ENCODE measurements around the gene FNIP2. TPM values are rescaled to one million over a fixed set of nuclear protein-coding genes. Genes with fewer than 3 reads are reported as not detected.

Gene FNIP2
- total and polyA plus RNA-seq, 7 donors = 15.6 to 92.1 (median 33.3) TPM

- H3K4me1 ChIP-seq = peaks cover 89% of the 10 kb centered on the region
- DNase-seq (no peak), ATAC-seq (no peak)
- H3K27ac ChIP-seq = peak overlapping the region; percentile 66
- no peaks in the 10 kb centered on the region for H3K36me3 ChIP-seq (ENCODE audit: insufficient read depth in 1 of 2, low read depth in 1 of 2)
- intact Hi-C loops (cut with DNase I) = no loop called here
- no peak for TF ChIP-seq CTCF (IDR thresholded peaks at IDR 0.05)
- H3K27me3 ChIP-seq (ENCODE audit: insufficient read depth in 3 of 3, low read length in 2 of 3) = no peaks in the 10 kb centered on the region
- 35 to 55% (median 38%) methylated on average over 1 of the region's 1 CpG for WGBS, 3 donors
- H3K9me3 ChIP-seq = no peaks in the 10 kb centered on the region
- H3K4me3 ChIP-seq = no peak overlapping the region
Measured at GRCh38 chr4:158781963-158782362, 13.1 kb downstream of the FNIP2 start.

- Histone ChIP-seq H3K27ac (peak overlapping the region; percentile 66), H3K4me3 (peak overlapping the region; percentile 5), H3K4me1 (peaks cover 87% of the 10 kb centered on the region)
Measured at GRCh38 chr4:158782551-158783360, 13.9 kb downstream of the FNIP2 start.

GRCh38 chr4:158783785-158784184 is 15.0 kb downstream of the FNIP2 start:
- 35 to 48% (median 43%) methylated on average over 2 of the region's 2 CpGs for WGBS, 3 donors
- no peaks in the 10 kb centered on the region for H3K36me3 ChIP-seq (ENCODE audit: insufficient read depth in 1 of 2, low read depth in 1 of 2)
- H3K27ac ChIP-seq = peak overlapping the region; percentile 66
- H3K27me3 ChIP-seq (ENCODE audit: insufficient read depth in 3 of 3, low read length in 2 of 3) = no peaks in the 10 kb centered on the region
- DNase-seq (no peak), ATAC-seq (no peak)
- H3K4me3 ChIP-seq = no peak overlapping the region
- no peaks in the 10 kb centered on the region for H3K9me3 ChIP-seq
- TF ChIP-seq CTCF (IDR thresholded peaks at IDR 0.05) = no peak
- intact Hi-C loops (cut with DNase I) = no loop called here
- peaks cover 87% of the 10 kb centered on the region for H3K4me1 ChIP-seq

More at GRCh38 chr4:158782551-158783360, 13.9 kb downstream of the FNIP2 start:
- Histone ChIP-seq H3K36me3 (ENCODE audit: insufficient read depth in 1 of 2, low read depth in 1 of 2) (no peaks in the 10 kb centered on the region), H3K9me3 (no peaks in the 10 kb centered on the region), H3K27me3 (ENCODE audit: insufficient read depth in 3 of 3, low read length in 2 of 3) (no peaks in the 10 kb centered on the region)
- no peak for TF ChIP-seq CTCF (IDR thresholded peaks at IDR 0.05)
- 26 to 38% (median 29%) methylated on average over 4 of the region's 4 CpGs for WGBS, 3 donors
- no peak for ATAC-seq
- intact Hi-C loops (cut with DNase I) = no loop called here
- DNase-seq = no peak

- Histone ChIP-seq H3K27me3 (ENCODE audit: insufficient read depth in 3 of 3, low read length in 2 of 3) (no peaks in the 10 kb centered on the region), H3K4me3 (peak overlapping the region; percentile 39), H3K27ac (peak overlapping the region; percentile 77), H3K4me1 (peaks cover 79% of the 10 kb centered on the region), H3K9me3 (no peaks in the 10 kb centered on the region), H3K36me3 (ENCODE audit: insufficient read depth in 1 of 2, low read depth in 1 of 2) (no peaks in the 10 kb centered on the region)
- intact Hi-C loops (cut with DNase I) = no loop called here
- WGBS, 3 donors = 20 to 37% (median 20%) methylated on average over 1 of the region's 1 CpG
- TF ChIP-seq CTCF (IDR thresholded peaks at IDR 0.05) = no peak
- no peak for DNase-seq
- peak in 1 of 4 donors; percentile 12 for ATAC-seq
Measured at GRCh38 chr4:158785718-158786117, 16.9 kb downstream of the FNIP2 start.
